GM20000 (cell line): ENCODE measurements around the gene UGT1A10.

ENCODE experiments used
- DNase-seq: peaks from one replicate; pipeline ENCODE4 v3.0.0; 2012; ENCODE audit warnings: low spot score
- CTCF ChIP-seq: IDR thresholded peaks from 2 replicates; pipeline ENCODE4 v1.5.1; 2012; ENCODE audit warnings: mild to moderate bottlenecking, control low read depth; ENCODE audit errors: extremely low read depth, missing control alignments

Gene UGT1A10

GRCh38 chr2:233818639-233819621, 182.7 kb downstream of the UGT1A10 start:
- no peak for TF ChIP-seq CTCF
- DNase-seq: no peak

GRCh38 chr2:233819884-233820773, 183.9 kb downstream of the UGT1A10 start:
- no peak for TF ChIP-seq CTCF
- DNase-seq: no peak

- no peak for DNase-seq
- no peak for TF ChIP-seq CTCF
Measured at GRCh38 chr2:233820774-233821105, 184.5 kb downstream of the UGT1A10 start.

GRCh38 chr2:233821196-233821595, 184.9 kb downstream of the UGT1A10 start:
- DNase-seq: no peak
- no peak for TF ChIP-seq CTCF

- no peak for TF ChIP-seq CTCF
- no peak for DNase-seq
Measured at GRCh38 chr2:233821709-233822100, 185.5 kb downstream of the UGT1A10 start.

GRCh38 chr2:233822101-233822771, 186.0 kb downstream of the UGT1A10 start:
- TF ChIP-seq CTCF: no peak
- no peak for DNase-seq
